ENCODE results near the gene CDC42SE2.
"Not testable (repeated sequence)": the region's sequence is repeated elsewhere in the genome, so short reads cannot be mapped to it uniquely, and the experiment has no call there.

CDC42SE2 gene

DNA sequence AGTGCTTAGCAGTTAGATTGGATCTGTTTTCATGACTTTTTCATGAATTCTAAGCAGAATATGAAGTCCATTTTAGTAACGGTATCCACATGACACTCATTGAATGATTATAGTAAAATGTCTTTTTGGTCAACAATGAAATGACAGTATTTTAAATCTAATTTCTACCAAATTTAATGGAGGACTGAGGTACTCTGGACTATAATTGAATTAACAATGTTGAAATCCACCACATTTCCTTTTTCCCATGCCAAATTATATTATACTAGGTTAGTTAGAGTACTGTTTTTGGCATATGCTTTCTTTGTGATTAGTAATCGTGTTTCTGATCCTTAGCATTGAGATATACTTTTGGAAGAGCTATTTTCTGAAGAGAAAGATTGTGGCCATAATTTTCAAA is 40.6 kb downstream of the CDC42SE2 start:
- no peaks in the 10 kb centered on the region for H3K36me3 ChIP-seq (ENCODE audit: control insufficient read depth in 2 of 2, insufficient read depth in 2 of 2, low read length in 2 of 2)
- no peaks in the 10 kb centered on the region for H3K4me1 ChIP-seq (ENCODE audit: control insufficient read depth in 2 of 2, insufficient read depth in 2 of 2, low read length in 2 of 2)

DNA sequence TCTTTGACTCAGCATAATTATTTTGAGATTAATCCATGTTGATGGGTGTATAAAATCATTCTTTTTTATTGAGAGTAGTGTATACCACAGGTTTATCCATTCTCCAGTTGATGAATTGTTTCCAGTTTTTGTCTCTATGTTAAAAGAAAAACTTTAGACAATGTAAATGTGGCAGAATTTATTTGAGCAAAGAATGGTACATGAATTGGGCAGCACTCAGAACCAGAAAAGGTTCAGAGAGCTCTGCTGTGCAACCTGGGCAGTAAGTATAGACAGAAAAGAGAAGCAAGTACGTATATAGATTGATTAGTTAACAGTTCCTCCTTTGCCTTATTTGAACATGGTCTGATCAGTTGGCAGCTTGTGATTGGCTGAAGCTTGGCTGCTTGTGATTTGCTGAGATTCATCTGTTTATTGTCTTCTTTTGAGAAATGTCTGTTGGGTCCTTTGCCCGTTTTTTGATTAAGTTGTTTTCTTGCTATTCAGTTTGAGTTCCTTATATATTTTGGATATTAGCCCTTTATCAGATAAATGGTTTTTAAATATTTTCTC is 41.4 kb downstream of the CDC42SE2 start:
- Histone ChIP-seq H3K9me3 (ENCODE audit: control insufficient read depth in 2 of 2, low read length in 2 of 2) (no peaks in the 10 kb centered on the region), H3K4me1 (ENCODE audit: control insufficient read depth in 2 of 2, insufficient read depth in 2 of 2, low read length in 2 of 2) (no peaks in the 10 kb centered on the region), H3K27me3 (ENCODE audit: control insufficient read depth in 2 of 2, insufficient read depth in 2 of 2, low read length in 2 of 2) (no peaks in the 10 kb centered on the region), H3K4me3 (ENCODE audit: low read length in 2 of 2) (no peak overlapping the region), H3K9ac (ENCODE audit: low read depth in 1 of 2, low read length in 2 of 2) (no peak overlapping the region), H3K27ac (ENCODE audit: low read depth in 2 of 2, low read length in 2 of 2) (no peak overlapping the region), H3K36me3 (ENCODE audit: control insufficient read depth in 2 of 2, insufficient read depth in 2 of 2, low read length in 2 of 2) (no peaks in the 10 kb centered on the region)

More for the DNA sequence above, 40.6 kb downstream of the CDC42SE2 start:
- no peaks in the 10 kb centered on the region for H3K9me3 ChIP-seq (ENCODE audit: control insufficient read depth in 2 of 2, low read length in 2 of 2)
- no peak overlapping the region for H3K27ac ChIP-seq (ENCODE audit: low read depth in 2 of 2, low read length in 2 of 2)
- no peaks in the 10 kb centered on the region for H3K27me3 ChIP-seq (ENCODE audit: control insufficient read depth in 2 of 2, insufficient read depth in 2 of 2, low read length in 2 of 2)
- H3K4me3 ChIP-seq (ENCODE audit: low read length in 2 of 2) = no peak overlapping the region
- H3K9ac ChIP-seq (ENCODE audit: low read depth in 1 of 2, low read length in 2 of 2) = no peak overlapping the region

DNA sequence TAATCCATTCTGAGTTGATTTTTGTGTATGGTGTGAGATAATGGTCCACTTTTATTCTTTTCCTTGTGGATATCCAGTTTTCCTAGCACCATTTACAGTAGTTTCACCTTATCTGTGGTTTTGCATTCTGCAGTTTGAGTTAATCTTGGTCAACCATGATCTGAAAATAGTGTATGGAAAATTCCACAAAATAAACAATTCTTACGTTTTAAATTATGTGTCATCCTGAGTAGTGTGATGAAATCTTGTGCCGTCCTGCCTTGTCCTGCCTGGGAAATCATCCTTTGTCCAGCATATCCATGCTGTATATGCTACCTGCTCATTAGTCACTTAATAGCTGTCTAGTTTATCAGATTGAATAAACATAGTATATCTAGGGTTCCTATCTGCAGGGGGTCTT is 42.1 kb downstream of the CDC42SE2 start:
- Histone ChIP-seq H3K4me1 (ENCODE audit: control insufficient read depth in 2 of 2, insufficient read depth in 2 of 2, low read length in 2 of 2) (no peaks in the 10 kb centered on the region), H3K9me3 (ENCODE audit: control insufficient read depth in 2 of 2, low read length in 2 of 2) (no peaks in the 10 kb centered on the region), H3K9ac (ENCODE audit: low read depth in 1 of 2, low read length in 2 of 2) (no peak overlapping the region), H3K36me3 (ENCODE audit: control insufficient read depth in 2 of 2, insufficient read depth in 2 of 2, low read length in 2 of 2) (no peaks in the 10 kb centered on the region), H3K4me3 (ENCODE audit: low read length in 2 of 2) (no peak overlapping the region), H3K27ac (ENCODE audit: low read depth in 2 of 2, low read length in 2 of 2) (no peak overlapping the region), H3K27me3 (ENCODE audit: control insufficient read depth in 2 of 2, insufficient read depth in 2 of 2, low read length in 2 of 2) (no peaks in the 10 kb centered on the region)

DNA sequence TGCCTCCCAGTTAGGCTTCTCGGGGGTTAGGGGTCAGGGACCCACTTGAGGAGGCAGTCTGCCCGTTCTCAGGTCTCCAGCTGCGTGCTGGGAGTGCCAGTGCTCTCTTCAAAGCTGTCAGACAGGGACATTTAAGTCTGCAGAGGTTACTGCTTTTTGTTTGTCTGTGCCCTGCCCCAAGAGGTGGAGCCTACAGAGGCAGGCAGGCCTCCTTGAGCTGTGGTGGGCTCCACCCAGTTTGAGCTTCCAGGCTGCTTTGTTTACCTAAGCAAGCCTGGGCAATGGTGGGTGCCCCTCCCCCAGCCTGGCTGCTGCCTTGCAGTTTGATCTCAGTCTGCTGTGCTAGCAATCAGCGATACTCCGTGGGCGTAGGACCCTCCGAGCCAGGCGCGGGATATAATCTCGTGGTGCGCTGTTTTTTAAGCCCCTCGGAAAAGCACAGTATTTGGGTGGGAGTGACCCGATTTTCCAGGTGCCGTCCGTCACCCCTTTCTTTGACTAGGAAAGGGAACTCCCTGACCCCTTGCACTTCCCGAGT is 48.5 kb downstream of the CDC42SE2 start:
- H3K9me3 ChIP-seq (ENCODE audit: control insufficient read depth in 2 of 2, low read length in 2 of 2); H3K27me3 ChIP-seq (ENCODE audit: control insufficient read depth in 2 of 2, insufficient read depth in 2 of 2, low read length in 2 of 2); H3K36me3 ChIP-seq (ENCODE audit: control insufficient read depth in 2 of 2, insufficient read depth in 2 of 2, low read length in 2 of 2): not testable (repeated sequence)
- H3K27ac ChIP-seq (ENCODE audit: low read depth in 2 of 2, low read length in 2 of 2) = peak overlapping the region; percentile 58 to 71
- H3K4me1 ChIP-seq (ENCODE audit: control insufficient read depth in 2 of 2, insufficient read depth in 2 of 2, low read length in 2 of 2) = peaks cover 3 to 14% of the 10 kb centered on the region in 2 donors
- H3K4me3 ChIP-seq (ENCODE audit: low read length in 2 of 2) = peak overlapping the region; percentile 58 to 71
- peak overlapping the region in 1 of 2 donors; percentile 33 for H3K9ac ChIP-seq (ENCODE audit: low read depth in 1 of 2, low read length in 2 of 2)

DNA sequence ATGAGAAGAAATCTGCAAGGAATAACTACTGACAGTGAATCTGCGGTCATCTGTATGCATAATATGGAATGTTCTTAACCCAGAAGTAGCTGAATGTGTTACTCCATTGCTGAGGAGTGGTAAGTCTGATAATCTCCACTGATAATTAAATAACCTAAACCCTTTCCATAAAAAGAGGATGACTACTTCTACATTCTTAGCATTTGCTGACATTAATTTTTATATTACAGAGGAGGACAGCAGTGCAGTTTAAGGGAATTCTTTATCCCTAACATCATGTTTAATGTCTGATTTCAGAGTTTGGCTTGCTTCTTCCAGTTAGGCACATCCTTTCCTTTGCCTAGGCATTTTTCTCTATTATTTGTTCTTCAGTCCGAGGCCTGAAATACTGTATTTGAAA is 52.2 kb downstream of the CDC42SE2 start:
- Histone ChIP-seq H3K9me3 (ENCODE audit: control insufficient read depth in 2 of 2, low read length in 2 of 2) (no peaks in the 10 kb centered on the region), H3K4me1 (ENCODE audit: control insufficient read depth in 2 of 2, insufficient read depth in 2 of 2, low read length in 2 of 2) (peaks cover 3 to 14% of the 10 kb centered on the region in 2 donors), H3K9ac (ENCODE audit: low read depth in 1 of 2, low read length in 2 of 2) (no peak overlapping the region), H3K4me3 (ENCODE audit: low read length in 2 of 2) (no peak overlapping the region), H3K27me3 (ENCODE audit: control insufficient read depth in 2 of 2, insufficient read depth in 2 of 2, low read length in 2 of 2) (no peaks in the 10 kb centered on the region), H3K36me3 (ENCODE audit: control insufficient read depth in 2 of 2, insufficient read depth in 2 of 2, low read length in 2 of 2) (peaks cover 14 to 16% of the 10 kb centered on the region in 2 donors), H3K27ac (ENCODE audit: low read depth in 2 of 2, low read length in 2 of 2) (no peak overlapping the region)

DNA sequence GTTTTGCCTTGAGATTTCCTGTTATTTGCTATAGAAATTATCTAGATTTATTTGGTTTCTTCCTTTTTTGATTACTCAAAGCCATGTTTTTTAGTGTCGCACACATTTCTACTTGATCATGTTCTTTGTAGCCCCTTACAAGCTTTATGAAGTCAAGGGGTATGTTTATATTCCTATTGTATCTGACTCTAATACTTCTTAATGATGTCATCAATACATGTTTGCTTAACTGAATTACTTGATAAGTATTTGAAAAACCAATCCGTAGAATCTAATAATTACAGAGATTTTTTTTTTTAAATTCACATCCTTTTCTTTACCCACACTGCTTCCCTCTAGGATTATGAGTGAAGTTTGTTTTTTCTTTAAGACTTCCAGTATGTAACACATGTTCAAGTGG is 53.0 kb downstream of the CDC42SE2 start:
- Histone ChIP-seq H3K9me3 (ENCODE audit: control insufficient read depth in 2 of 2, low read length in 2 of 2) (no peaks in the 10 kb centered on the region), H3K4me3 (ENCODE audit: low read length in 2 of 2) (no peak overlapping the region), H3K27ac (ENCODE audit: low read depth in 2 of 2, low read length in 2 of 2) (no peak overlapping the region), H3K4me1 (ENCODE audit: control insufficient read depth in 2 of 2, insufficient read depth in 2 of 2, low read length in 2 of 2) (peaks cover 3 to 14% of the 10 kb centered on the region in 2 donors), H3K27me3 (ENCODE audit: control insufficient read depth in 2 of 2, insufficient read depth in 2 of 2, low read length in 2 of 2) (no peaks in the 10 kb centered on the region), H3K36me3 (ENCODE audit: control insufficient read depth in 2 of 2, insufficient read depth in 2 of 2, low read length in 2 of 2) (peaks cover 16% of the 10 kb centered on the region in 2 donors), H3K9ac (ENCODE audit: low read depth in 1 of 2, low read length in 2 of 2) (no peak overlapping the region)

DNA sequence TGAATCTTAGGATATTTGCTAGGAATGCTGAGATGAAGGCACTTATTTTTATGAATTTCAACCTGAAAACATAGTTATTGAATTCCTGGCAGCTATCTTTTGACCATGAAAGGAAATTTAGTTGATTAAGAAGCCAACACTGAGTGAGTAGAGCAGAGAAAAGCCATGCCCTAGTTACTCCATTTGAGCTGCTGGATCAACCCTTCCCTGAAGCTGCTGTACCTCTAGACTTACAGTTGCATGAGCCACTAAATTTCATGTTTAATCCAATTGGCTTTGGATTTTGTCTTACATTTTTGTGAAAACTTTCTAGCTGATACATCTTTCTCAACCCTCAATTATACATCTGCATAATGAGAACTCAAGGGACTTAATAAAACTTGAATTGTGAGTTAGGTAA is 54.6 kb downstream of the CDC42SE2 start:
- Histone ChIP-seq H3K9me3 (ENCODE audit: control insufficient read depth in 2 of 2, low read length in 2 of 2) (no peaks in the 10 kb centered on the region), H3K27me3 (ENCODE audit: control insufficient read depth in 2 of 2, insufficient read depth in 2 of 2, low read length in 2 of 2) (no peaks in the 10 kb centered on the region), H3K9ac (ENCODE audit: low read depth in 1 of 2, low read length in 2 of 2) (no peak overlapping the region), H3K36me3 (ENCODE audit: control insufficient read depth in 2 of 2, insufficient read depth in 2 of 2, low read length in 2 of 2) (peaks cover 16 to 23% of the 10 kb centered on the region in 2 donors), H3K4me3 (ENCODE audit: low read length in 2 of 2) (no peak overlapping the region), H3K4me1 (ENCODE audit: control insufficient read depth in 2 of 2, insufficient read depth in 2 of 2, low read length in 2 of 2) (peaks cover 5 to 14% of the 10 kb centered on the region in 2 donors), H3K27ac (ENCODE audit: low read depth in 2 of 2, low read length in 2 of 2) (no peak overlapping the region)

DNA sequence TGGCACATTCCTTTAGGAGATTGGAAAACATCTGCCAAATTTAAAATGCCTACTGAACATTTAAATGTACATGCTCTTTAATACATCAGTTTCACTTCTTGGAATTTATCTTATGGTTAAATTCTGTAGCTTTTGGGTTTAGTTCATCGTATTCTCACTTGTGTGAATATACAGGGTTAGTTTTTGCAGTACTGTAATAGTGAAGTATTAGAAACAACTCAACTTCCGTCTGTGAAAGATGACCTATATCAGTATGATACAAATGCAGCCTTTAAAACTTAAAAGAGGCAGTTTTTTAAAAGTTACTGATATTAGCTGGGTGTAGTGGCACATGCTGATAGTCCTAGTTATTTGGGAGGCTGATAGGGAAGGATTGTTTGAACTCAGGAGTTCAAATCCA is 57.2 kb downstream of the CDC42SE2 start:
- Histone ChIP-seq H3K9me3 (ENCODE audit: control insufficient read depth in 2 of 2, low read length in 2 of 2) (no peaks in the 10 kb centered on the region), H3K9ac (ENCODE audit: low read depth in 1 of 2, low read length in 2 of 2) (no peak overlapping the region), H3K27me3 (ENCODE audit: control insufficient read depth in 2 of 2, insufficient read depth in 2 of 2, low read length in 2 of 2) (no peaks in the 10 kb centered on the region), H3K36me3 (ENCODE audit: control insufficient read depth in 2 of 2, insufficient read depth in 2 of 2, low read length in 2 of 2) (peaks cover 16 to 23% of the 10 kb centered on the region in 2 donors), H3K4me1 (ENCODE audit: control insufficient read depth in 2 of 2, insufficient read depth in 2 of 2, low read length in 2 of 2) (peaks cover 0 to 2% of the 10 kb centered on the region in 2 donors), H3K27ac (ENCODE audit: low read depth in 2 of 2, low read length in 2 of 2) (no peak overlapping the region), H3K4me3 (ENCODE audit: low read length in 2 of 2) (no peak overlapping the region)

DNA sequence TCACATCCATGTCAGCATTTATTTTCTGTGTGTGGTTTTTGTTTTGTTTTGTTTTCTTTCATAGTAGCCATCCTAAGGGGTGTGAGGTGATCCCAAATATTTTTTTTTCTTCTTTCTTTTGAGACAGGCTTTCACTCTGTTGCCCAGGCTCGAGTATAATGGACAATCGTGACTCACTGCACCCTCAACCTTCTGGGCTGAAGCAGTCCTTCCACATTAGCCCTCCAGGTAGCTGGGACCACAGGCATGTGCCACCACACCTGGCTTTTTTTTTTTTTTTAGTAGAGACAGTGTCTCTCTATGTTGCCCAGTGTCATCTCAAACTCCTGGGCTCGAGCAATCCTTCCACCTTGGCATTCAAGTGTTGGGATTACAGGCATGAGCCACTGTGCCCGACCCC is 59.1 kb downstream of the CDC42SE2 start:
- Histone ChIP-seq H3K4me3 (ENCODE audit: low read length in 2 of 2) (no peak overlapping the region), H3K36me3 (ENCODE audit: control insufficient read depth in 2 of 2, insufficient read depth in 2 of 2, low read length in 2 of 2) (peaks cover 10 to 19% of the 10 kb centered on the region in 2 donors), H3K9ac (ENCODE audit: low read depth in 1 of 2, low read length in 2 of 2) (no peak overlapping the region), H3K27me3 (ENCODE audit: control insufficient read depth in 2 of 2, insufficient read depth in 2 of 2, low read length in 2 of 2) (no peaks in the 10 kb centered on the region), H3K4me1 (ENCODE audit: control insufficient read depth in 2 of 2, insufficient read depth in 2 of 2, low read length in 2 of 2) (peaks cover 0 to 2% of the 10 kb centered on the region in 2 donors), H3K9me3 (ENCODE audit: control insufficient read depth in 2 of 2, low read length in 2 of 2) (no peaks in the 10 kb centered on the region), H3K27ac (ENCODE audit: low read depth in 2 of 2, low read length in 2 of 2) (no peak overlapping the region)

DNA sequence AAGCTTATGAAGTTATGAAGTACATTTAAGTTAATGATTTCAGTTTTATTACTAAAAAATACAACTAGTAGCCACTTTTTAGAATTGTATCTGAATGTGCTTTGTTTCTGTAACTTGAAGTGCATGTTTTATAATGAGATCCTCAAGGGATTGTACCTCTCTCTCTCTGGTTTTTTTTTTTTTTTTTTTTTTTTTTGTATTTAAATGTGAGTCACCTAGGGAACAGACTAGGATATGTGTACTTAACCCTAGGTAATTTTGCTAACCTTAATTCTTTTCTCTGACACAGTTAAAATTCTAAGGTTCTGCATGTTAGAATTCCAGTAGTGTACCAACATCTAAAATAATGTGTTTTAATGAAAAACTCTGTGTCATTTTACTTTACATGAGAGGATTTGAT is 59.5 kb downstream of the CDC42SE2 start:
- H3K27ac ChIP-seq (ENCODE audit: low read depth in 2 of 2, low read length in 2 of 2) = no peak overlapping the region
- H3K4me1 ChIP-seq (ENCODE audit: control insufficient read depth in 2 of 2, insufficient read depth in 2 of 2, low read length in 2 of 2) = peaks cover 0 to 2% of the 10 kb centered on the region in 2 donors
- H3K36me3 ChIP-seq (ENCODE audit: control insufficient read depth in 2 of 2, insufficient read depth in 2 of 2, low read length in 2 of 2) = peaks cover 6 to 16% of the 10 kb centered on the region in 2 donors
- H3K27me3 ChIP-seq (ENCODE audit: control insufficient read depth in 2 of 2, insufficient read depth in 2 of 2, low read length in 2 of 2) = no peaks in the 10 kb centered on the region
- no peak overlapping the region for H3K4me3 ChIP-seq (ENCODE audit: low read length in 2 of 2)
- H3K9me3 ChIP-seq (ENCODE audit: control insufficient read depth in 2 of 2, low read length in 2 of 2) = no peaks in the 10 kb centered on the region
- H3K9ac ChIP-seq (ENCODE audit: low read depth in 1 of 2, low read length in 2 of 2) = no peak overlapping the region
